Kidney epithelial cell (primary cell): Measurements from ENCODE around the gene CFAP46. TPM values are rescaled to one million over a fixed set of nuclear protein-coding genes. Genes with fewer than 3 reads are reported as not detected.

ENCODE experiments used
- DNase-seq: peaks from one replicate; pipeline ENCODE4 v3.0.0-alpha.2; 2010; ENCODE audit warnings: low read depth
- H3K27me3 ChIP-seq: 2 replicates; pipeline ENCODE4 v1.6.0; 2011; ENCODE audit warnings: low read length; ENCODE audit not compliant: control insufficient read depth, insufficient read depth
- H3K36me3 ChIP-seq: 2 replicates; pipeline ENCODE4 v1.5.1; 2011; ENCODE audit warnings: low read length; ENCODE audit not compliant: control insufficient read depth, insufficient read depth
- H3K4me3 ChIP-seq: 2 replicates; pipeline ENCODE4 v1.5.1; 2011; ENCODE audit warnings: low read depth, mild to moderate bottlenecking, control low read depth, low read length
- total RNA-seq: library from RNA; depleted of rRNA; stranded (reverse); fragments of >200 nt; gene quantifications from 2 replicates; pipeline ENCODE4 v1.2.3, GENCODE V29; 2015
- TF ChIP-seq, protein P1 (sequence below): IDR thresholded peaks from 2 replicates; pipeline ENCODE4 v1.5.1; 2011; ENCODE audit warnings: mild to moderate bottlenecking, moderate library complexity, low read length, control low read depth, inconsistent platforms; ENCODE audit not compliant: insufficient read depth, poor library complexity, severe bottlenecking

CFAP46 gene
- total RNA-seq, 1 donor from 2014 or later, result 5.1 TPM

DNA sequence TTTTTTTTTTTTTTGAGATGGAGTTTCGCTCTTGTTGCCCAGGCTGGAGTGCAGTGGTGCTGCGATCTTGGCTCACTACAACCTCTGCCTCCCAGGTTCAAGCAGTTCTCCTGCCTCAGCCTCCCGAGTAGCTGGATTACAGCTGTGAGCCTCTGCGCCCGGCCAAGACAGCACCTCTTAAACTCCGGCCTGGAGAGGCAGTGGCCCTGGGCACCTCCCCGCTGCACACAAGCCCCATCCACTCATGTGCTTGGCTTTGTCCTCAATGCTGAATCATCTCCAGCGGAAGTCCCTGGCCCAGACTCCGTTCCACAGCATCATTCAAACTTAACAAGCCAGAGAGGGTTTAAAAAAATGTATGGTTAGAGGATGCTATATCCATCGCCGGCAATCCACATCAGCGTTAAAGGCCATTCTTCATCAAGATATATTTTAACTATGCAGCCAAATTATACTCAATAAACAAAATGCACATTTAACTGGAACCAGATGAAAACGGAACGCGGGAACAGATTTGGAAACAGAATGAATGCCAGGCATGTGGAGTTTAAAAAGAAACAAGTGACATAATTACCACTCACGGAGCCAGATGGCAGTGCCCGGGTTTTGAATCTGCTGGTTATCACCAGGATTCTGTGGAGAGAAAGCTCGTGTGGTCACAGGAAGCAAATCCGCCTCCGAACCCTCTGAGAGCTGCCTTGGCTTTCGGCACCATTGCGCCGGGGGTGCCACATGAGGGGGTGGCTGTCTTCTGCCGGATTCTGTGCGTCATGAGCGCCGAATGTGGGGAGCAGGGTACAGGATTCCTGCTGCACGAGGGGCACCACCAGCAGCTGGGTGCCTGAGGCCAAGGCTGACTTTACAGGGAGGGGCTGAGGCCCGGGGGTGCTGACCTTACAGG, 45.6 kb upstream of the CFAP46 start:
- H3K4me3 ChIP-seq, result no peak overlapping the region
- TF ChIP-seq, protein P1, sequence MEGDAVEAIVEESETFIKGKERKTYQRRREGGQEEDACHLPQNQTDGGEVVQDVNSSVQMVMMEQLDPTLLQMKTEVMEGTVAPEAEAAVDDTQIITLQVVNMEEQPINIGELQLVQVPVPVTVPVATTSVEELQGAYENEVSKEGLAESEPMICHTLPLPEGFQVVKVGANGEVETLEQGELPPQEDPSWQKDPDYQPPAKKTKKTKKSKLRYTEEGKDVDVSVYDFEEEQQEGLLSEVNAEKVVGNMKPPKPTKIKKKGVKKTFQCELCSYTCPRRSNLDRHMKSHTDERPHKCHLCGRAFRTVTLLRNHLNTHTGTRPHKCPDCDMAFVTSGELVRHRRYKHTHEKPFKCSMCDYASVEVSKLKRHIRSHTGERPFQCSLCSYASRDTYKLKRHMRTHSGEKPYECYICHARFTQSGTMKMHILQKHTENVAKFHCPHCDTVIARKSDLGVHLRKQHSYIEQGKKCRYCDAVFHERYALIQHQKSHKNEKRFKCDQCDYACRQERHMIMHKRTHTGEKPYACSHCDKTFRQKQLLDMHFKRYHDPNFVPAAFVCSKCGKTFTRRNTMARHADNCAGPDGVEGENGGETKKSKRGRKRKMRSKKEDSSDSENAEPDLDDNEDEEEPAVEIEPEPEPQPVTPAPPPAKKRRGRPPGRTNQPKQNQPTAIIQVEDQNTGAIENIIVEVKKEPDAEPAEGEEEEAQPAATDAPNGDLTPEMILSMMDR, result no peak
- H3K27me3 ChIP-seq, result peaks cover 8% of the 10 kb centered on the region
- no peaks in the 10 kb centered on the region for H3K36me3 ChIP-seq
- no peak for DNase-seq

DNA sequence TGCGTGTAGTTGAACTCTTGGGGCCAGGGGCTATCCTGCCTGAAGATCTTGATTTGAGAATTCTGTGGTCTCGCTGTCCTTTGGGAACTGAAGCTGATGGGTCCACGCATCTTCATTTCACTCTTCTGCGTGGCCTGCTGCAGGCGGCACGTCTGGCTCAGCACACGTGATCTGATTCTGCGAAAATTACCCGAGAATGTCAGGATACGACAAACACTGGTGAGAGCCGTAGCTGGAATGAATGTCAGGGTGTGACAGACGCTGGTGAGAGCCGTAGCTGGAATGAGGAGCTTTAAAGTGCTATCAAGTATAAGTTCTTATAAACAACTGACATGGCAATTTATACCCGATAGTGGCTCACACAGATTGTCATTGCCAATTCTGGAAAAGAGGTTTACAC, 44.6 kb upstream of the CFAP46 start:
- H3K27me3 ChIP-seq, result peaks cover 13% of the 10 kb centered on the region
- H3K36me3 ChIP-seq, result no peaks in the 10 kb centered on the region
- TF ChIP-seq, protein P1, result no peak
- no peak overlapping the region for H3K4me3 ChIP-seq
- DNase-seq, result no peak

DNA sequence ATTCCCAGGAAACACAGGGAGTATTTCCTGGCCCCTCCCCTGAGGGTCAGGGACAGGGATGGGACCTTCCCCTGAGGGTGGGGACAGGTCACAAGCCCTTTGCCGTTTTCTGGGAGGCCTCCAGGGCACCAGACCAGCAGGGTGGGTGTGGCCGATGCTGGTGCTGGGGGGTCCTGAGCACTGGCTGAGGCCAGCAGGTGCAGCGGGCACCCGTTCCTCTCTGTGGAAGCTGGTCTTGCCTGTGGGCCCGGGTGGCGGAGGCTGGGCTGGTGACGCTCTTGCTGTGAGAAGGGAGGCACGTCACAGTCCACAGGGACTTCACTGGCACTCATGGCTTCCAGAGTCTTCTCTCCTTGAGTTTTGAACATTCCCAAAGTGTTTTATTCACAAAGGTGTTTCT, 44.2 kb upstream of the CFAP46 start:
- TF ChIP-seq, protein P1, result no peak
- peaks cover 16% of the 10 kb centered on the region for H3K27me3 ChIP-seq
- H3K36me3 ChIP-seq, result no peaks in the 10 kb centered on the region
- DNase-seq, result no peak
- no peak overlapping the region for H3K4me3 ChIP-seq

DNA sequence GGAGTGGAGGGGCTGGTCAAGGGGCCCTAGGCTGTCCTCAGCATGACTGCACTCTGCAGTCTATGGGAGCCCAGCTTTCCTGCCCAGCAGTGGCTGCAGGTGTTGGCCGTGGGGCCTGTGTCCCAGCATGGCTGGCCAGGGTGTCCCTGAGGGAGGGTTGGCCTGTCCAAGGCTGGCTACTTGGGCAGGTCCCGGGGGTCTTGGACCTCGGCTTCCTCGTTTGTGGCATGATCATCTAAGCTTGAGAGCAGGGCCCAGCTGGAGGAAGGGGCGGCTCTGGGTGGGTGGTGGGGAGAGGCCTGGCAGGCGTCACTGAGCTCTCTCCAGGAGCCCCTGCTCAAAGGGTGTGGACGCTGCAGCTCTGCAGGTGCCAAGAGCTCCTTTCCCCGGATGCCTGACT, 43.7 kb upstream of the CFAP46 start:
- Histone ChIP-seq H3K4me3 (no peak overlapping the region), H3K36me3 (no peaks in the 10 kb centered on the region), H3K27me3 (peaks cover 18% of the 10 kb centered on the region)
- TF ChIP-seq, protein P1, result no peak
- no peak for DNase-seq

DNA sequence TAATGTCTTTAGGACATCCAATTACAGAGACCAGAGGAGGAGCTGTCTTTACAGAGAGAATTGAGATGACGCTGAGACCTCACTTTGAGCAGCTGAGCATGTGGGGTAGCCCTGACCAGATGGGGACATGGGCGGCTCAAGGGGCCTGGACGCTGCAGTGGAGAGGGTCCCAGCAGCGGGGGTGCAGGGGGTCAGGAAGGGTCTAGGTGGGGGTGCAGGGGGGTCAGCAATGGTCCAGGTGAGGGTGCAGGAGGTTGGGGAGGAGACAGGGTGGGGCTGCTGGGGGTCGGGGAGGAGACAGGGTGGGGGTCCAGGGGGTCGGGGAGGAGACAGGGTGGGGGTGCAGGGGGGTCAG, 43.2 kb upstream of the CFAP46 start:
- H3K36me3 ChIP-seq, result no peaks in the 10 kb centered on the region
- DNase-seq, result no peak
- TF ChIP-seq, protein P1, result no peak
- peaks cover 20% of the 10 kb centered on the region for H3K27me3 ChIP-seq
- no peak overlapping the region for H3K4me3 ChIP-seq
